Amniotic epithelial cell (primary cell): ENCODE results near the gene TSTD1.
A peak's percentile ranks its signal among the peaks of the same experiment; 100 is the strongest.
"Not testable (repeated sequence)": the region's sequence is repeated elsewhere in the genome, so short reads cannot be mapped to it uniquely, and the experiment has no call there.

ENCODE experiments used
- DNase-seq: peaks from one replicate; pipeline ENCODE4 v3.0.0-alpha.2; 2010; ENCODE audit warnings: low read depth

The TSTD1 gene

GRCh38 chr1:161068306-161069234, 29.8 kb upstream of the TSTD1 start:
- no peak for DNase-seq

GRCh38 chr1:161066694-161067093, 27.9 kb upstream of the TSTD1 start:
- DNase-seq: no peak

GRCh38 chr1:161065681-161066080, 26.9 kb upstream of the TSTD1 start:
- not testable (repeated sequence) for DNase-seq

GRCh38 chr1:161063936-161064335, 25.2 kb upstream of the TSTD1 start:
- not testable (repeated sequence) for DNase-seq

- no peak for DNase-seq
Observed at GRCh38 chr1:161061419-161061818, 22.7 kb upstream of the TSTD1 start.

- no peak for DNase-seq
Observed at GRCh38 chr1:161059293-161059692, 20.5 kb upstream of the TSTD1 start.

- no peak for DNase-seq
Observed at GRCh38 chr1:161054805-161055204, 16.0 kb upstream of the TSTD1 start.

GRCh38 chr1:161054232-161054631, 15.5 kb upstream of the TSTD1 start:
- no peak for DNase-seq

GRCh38 chr1:161052899-161053298, 14.1 kb upstream of the TSTD1 start:
- DNase-seq: no peak

GRCh38 chr1:161051219-161051618, 12.5 kb upstream of the TSTD1 start:
- no peak for DNase-seq

- DNase-seq: no peak
Observed at GRCh38 chr1:161048949-161049722, 10.4 kb upstream of the TSTD1 start.

- DNase-seq: no peak
Observed at GRCh38 chr1:161047436-161048420, 9.0 kb upstream of the TSTD1 start.

GRCh38 chr1:161046605-161047228, 8.0 kb upstream of the TSTD1 start:
- DNase-seq: no peak

- peak; percentile 93 for DNase-seq
Observed at GRCh38 chr1:161045736-161046604, 7.2 kb upstream of the TSTD1 start, which contains the start of gene USF1. Gene USF1 (minus strand): TSS chr1:161045977. CDS start chr1:161043275, 2,702 bp downstream.

- peak; percentile 68 for DNase-seq
Observed at GRCh38 chr1:161044908-161045735, 6.4 kb upstream of the TSTD1 start.

GRCh38 chr1:161044535-161044907, 5.8 kb upstream of the TSTD1 start:
- no peak for DNase-seq

GRCh38 chr1:161039546-161039945, 782 bp upstream of the TSTD1 start:
- DNase-seq: no peak

GRCh38 chr1:161039154-161039545, 386 bp upstream of the TSTD1 start:
- no peak for DNase-seq
